Measurements from ENCODE around the gene MIDN. TPM values are rescaled to one million over a fixed set of nuclear protein-coding genes. Genes with fewer than 3 reads are reported as not detected.
A peak's percentile ranks its signal among the peaks of the same experiment; 100 is the strongest.

MIDN gene
- total RNA-seq, 4 donors from 2014 or later, result 20.3 to 72.2 (median 31.8) TPM

DNA sequence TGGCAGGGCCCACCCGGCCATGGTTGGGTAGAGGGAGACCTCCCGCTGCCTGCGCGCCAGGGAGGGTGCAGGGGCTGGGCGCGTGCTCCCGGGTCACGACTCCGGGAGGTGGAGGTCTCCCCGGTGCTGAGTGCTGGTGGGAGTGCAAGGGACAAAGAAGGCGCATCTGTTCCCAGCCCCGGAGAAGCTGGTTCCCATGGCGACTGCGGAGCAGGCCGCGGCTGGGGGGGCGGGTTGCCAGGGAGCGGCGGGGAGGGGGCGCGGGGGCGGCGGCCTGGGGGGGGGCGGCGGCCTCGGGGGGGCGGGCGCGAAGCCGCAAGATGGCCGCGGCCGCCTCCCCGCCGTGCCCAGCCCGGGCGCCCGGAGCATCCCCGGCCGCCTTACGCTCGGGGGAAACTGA lies 11.8 kb upstream of the MIDN start:
- intact Hi-C loops (cut with DNase I), result no loop called here
- no peaks in the 10 kb centered on the region for H3K9me3 ChIP-seq

DNA sequence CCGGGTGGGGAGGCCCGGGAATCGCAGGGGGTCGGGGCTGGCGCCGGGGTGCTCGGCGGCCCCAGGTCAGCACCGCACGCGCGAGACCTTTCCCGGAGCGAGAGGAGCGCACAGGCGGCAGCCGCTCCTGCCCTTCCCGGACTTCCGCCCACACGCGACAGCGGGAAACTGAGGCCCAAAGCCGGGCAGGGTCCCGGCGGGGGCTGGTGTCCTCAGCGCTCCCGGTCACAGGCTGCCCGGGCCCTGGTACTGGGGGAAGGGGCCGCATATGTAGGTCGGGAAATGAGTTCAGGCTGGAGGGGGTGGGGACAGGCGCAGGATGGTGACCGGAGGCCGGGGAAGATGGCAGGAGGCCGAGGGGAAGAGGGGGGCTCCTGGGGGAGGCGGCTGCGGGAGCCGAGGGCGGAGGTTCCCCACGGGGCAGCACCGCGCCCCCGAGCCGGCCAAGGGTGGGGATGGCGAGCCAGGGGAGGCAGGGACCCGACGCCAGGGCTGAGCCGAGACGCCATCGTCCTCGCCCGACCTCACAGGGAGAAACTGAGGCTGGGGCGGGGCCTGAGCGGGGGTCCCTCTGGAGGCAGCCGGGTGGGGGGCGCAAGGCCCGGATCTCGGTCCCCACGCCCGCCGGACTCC lies 11.2 kb upstream of the MIDN start:
- peak overlapping the region in 1 of 4 donors; percentile 57 for H3K27ac ChIP-seq (replicated peaks in 1 of 4)
- no peaks in the 10 kb centered on the region for H3K9me3 ChIP-seq
- 0% methylated on average over 12 of the region's 60 CpGs for WGBS
- H3K4me3 ChIP-seq, result peak overlapping the region; percentile 60 to 62 (median 61)
- H3K27me3 ChIP-seq, result peaks cover 0 to 14% (median 2%) of the 10 kb centered on the region in 4 donors
- H3K36me3 ChIP-seq, result peaks cover 0 to 3% (median 0%) of the 10 kb centered on the region in 4 donors
- TF ChIP-seq POLR2AphosphoS5 (IDR thresholded peaks at IDR 0.05) (no peak), EP300 (IDR thresholded peaks at IDR 0.05) (no peak), POLR2A (IDR thresholded peaks at IDR 0.05; ENCODE audit: low read depth) (no peak)
- TF ChIP-seq, protein P1, sequence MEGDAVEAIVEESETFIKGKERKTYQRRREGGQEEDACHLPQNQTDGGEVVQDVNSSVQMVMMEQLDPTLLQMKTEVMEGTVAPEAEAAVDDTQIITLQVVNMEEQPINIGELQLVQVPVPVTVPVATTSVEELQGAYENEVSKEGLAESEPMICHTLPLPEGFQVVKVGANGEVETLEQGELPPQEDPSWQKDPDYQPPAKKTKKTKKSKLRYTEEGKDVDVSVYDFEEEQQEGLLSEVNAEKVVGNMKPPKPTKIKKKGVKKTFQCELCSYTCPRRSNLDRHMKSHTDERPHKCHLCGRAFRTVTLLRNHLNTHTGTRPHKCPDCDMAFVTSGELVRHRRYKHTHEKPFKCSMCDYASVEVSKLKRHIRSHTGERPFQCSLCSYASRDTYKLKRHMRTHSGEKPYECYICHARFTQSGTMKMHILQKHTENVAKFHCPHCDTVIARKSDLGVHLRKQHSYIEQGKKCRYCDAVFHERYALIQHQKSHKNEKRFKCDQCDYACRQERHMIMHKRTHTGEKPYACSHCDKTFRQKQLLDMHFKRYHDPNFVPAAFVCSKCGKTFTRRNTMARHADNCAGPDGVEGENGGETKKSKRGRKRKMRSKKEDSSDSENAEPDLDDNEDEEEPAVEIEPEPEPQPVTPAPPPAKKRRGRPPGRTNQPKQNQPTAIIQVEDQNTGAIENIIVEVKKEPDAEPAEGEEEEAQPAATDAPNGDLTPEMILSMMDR (IDR thresholded peaks at IDR 0.05), result no peak
- intact Hi-C loops (cut with DNase I), result no loop called here
- H3K4me1 ChIP-seq, result peaks cover 47 to 73% (median 64%) of the 10 kb centered on the region in 4 donors
- DNase-seq (ENCODE audit: extremely low spot score), result no peak

More for the DNA sequence above, 11.8 kb upstream of the MIDN start:
- DNase-seq (ENCODE audit: extremely low spot score), result no peak
- peak overlapping the region in 1 of 4 donors; percentile 57 for H3K27ac ChIP-seq (replicated peaks in 1 of 4)
- peaks cover 48 to 75% (median 65%) of the 10 kb centered on the region in 4 donors for H3K4me1 ChIP-seq
- peaks cover 0 to 14% (median 2%) of the 10 kb centered on the region in 4 donors for H3K27me3 ChIP-seq
- no CpG with 5 or more reads among the region's 42 CpGs for WGBS
- peaks cover 0 to 3% (median 0%) of the 10 kb centered on the region in 4 donors for H3K36me3 ChIP-seq
- TF ChIP-seq, protein P1 (IDR thresholded peaks at IDR 0.05), result no peak
- TF ChIP-seq POLR2AphosphoS5 (IDR thresholded peaks at IDR 0.05), result no peak
- no peak for TF ChIP-seq EP300 (IDR thresholded peaks at IDR 0.05)
- no peak for TF ChIP-seq POLR2A (IDR thresholded peaks at IDR 0.05; ENCODE audit: low read depth)
- H3K4me3 ChIP-seq, result peak overlapping the region; percentile 60 to 62 (median 61)

DNA sequence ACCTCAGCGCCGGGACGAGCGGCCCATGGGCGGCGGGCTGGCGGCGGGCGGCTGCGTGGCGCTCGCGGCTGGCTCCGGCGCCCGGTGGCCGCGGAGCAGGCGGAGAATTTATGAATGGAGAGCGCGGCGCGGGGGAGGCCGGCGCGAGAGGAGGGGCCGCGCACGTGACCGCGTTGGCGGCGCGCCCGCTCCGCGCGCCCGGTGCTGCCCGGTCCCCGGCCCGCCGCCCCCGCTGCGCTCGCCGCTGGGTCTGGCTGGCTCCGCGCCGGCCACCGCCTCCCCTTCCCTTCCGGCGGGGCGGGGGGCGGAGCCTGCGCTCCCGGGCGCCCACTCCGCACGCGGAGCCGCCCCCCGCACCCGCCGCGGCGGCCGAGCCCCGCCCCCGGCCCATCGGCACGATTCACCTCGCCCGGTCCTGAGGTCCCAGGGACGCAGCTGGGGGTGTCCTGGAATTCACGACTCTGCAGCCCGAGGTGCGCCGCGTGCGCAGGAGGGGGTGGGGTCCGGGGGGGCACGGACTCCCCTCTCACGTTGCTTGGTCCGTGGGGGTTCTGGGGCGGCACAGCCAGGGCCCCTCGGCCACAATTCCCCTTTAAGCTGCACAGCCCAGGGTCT lies 10.5 kb upstream of the MIDN start, which contains the start of gene CBARP:
Gene CBARP (minus strand): TSS at position 252 of the 615 bp plus-strand sequence. CDS start 1,905 bp downstream, outside the sequence.
- TF ChIP-seq, protein P1 (IDR thresholded peaks at IDR 0.05), result no peak
- TF ChIP-seq POLR2A (IDR thresholded peaks at IDR 0.05; ENCODE audit: low read depth), result no peak
- TF ChIP-seq EP300 (IDR thresholded peaks at IDR 0.05), result no peak
- TF ChIP-seq POLR2AphosphoS5 (IDR thresholded peaks at IDR 0.05), result no peak
- Histone ChIP-seq H3K27ac (replicated peaks in 1 of 4) (peak within 1 kb of the TSS; percentile 91 to 100 (median 100)), H3K4me1 (peaks cover 47 to 73% (median 64%) of the 10 kb centered on the region in 4 donors), H3K27me3 (peaks cover 0 to 14% (median 2%) of the 10 kb centered on the region in 4 donors), H3K9me3 (no peaks in the 10 kb centered on the region), H3K4me3 (peak within 1 kb of the TSS; percentile 60 to 62 (median 61)), H3K36me3 (peaks cover 0 to 3% (median 0%) of the 10 kb centered on the region in 4 donors)
- 0% methylated on average over 3 of the region's 87 CpGs for WGBS
- no peak for DNase-seq (ENCODE audit: extremely low spot score)
- intact Hi-C loops (cut with DNase I), result no loop called here

DNA sequence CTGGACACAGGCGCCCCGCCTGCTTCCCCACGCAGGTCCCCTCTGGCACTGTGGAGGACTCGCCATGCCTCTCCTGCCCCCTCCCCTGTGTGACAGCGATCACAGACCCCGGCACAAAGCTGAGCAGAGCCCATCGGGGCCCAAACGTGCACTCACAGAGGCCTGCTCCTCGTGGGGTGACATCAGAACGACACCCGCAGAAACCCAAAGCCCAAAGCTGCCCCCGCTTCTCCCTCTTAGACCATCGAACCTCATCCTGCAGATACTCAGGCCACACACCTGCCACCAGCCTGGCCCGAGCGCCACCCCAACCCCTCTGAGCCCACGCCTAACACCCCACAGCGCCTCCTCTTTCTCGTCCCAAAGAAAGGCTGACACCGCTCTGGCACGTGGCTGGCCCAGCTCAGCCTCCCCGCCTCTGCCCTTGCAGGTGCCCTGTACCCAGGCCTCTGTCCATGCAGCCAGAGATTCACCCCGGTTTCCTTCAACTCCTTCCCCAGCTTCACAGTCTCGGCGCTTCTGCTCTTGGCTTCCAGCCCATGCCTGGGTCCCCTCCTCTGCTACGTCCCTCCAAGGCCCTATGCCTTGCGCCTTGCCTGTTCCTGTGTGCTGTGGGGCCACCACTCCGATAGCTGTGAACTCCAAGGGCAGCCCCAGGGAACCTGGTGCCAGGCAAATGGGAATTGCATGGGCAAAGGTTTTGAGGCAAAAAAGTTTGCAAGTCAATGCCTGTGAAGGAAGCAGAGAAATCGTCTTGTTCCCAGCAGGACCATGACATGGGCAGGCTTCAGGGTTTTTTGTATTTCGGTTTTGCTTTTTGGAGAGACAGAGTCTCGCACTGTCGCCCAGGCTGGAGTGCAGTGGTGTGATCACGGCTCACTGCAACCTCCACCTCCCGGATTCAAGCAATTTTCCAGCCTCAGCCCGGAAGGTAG lies 9.7 kb upstream of the MIDN start:
- intact Hi-C loops (cut with DNase I), result no loop called here
- Histone ChIP-seq H3K36me3 (peaks cover 0 to 3% (median 0%) of the 10 kb centered on the region in 4 donors), H3K9me3 (no peaks in the 10 kb centered on the region), H3K4me1 (peaks cover 47 to 73% (median 64%) of the 10 kb centered on the region in 4 donors), H3K4me3 (peak overlapping the region; percentile 60 to 62 (median 61)), H3K27ac (replicated peaks in 1 of 4) (peak overlapping the region; percentile 91 to 100 (median 100)), H3K27me3 (peaks cover 0 to 14% (median 2%) of the 10 kb centered on the region in 4 donors)
- no peak for DNase-seq (ENCODE audit: extremely low spot score)
- TF ChIP-seq POLR2A (IDR thresholded peaks at IDR 0.05; ENCODE audit: low read depth) (no peak), POLR2AphosphoS5 (IDR thresholded peaks at IDR 0.05) (no peak)
- TF ChIP-seq, protein P1 (IDR thresholded peaks at IDR 0.05), result no peak
- WGBS, result 64% methylated on average over 27 of the region's 34 CpGs
